CD4-positive, alpha-beta T cell treated with Interleukin-6 for 4 hours (primary cell): ENCODE measurements around the gene CHRD.

Experiments
- DNase-seq: peaks from one replicate; pipeline ENCODE4 v3.0.0-alpha.2; 2020; ENCODE audit warnings: mixed read lengths

The CHRD gene

DNA sequence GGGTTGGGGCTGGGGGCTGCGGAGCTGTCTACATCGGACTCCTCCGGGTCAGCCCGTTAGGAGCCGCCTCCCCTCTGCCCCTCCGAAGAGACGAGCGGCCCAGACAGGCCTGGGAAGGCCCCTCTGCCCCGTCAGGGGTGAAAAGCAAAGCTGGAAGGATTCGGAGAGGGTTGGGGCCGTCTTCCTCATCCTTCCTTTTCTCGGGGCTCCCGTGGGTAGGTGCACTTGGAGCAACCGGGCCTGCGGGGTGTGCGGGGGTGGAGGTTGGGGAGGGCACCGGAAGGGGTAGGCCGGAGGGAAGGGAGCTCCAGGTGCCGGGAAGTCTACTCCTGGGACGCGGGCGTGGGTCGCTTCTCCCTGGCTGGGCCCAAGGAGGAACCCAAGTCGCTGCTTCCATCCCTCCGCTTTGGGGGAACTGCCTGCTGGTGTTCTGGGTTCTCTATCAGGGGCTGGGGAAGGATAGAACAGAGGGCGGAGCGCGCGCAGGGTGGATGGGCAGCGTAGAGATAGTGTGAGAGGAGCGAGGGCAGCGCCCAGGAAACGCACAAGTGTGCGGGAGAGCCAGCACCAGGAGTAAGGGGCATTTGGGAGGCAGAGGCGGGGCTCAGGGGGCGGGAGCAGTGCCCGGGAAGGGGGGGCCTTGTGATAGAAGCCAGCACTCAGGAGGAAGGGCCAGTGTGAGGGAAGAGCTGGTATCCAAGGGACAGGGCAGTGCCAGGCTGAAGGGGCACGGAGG lies 17.8 kb upstream of the CHRD start:
- DNase-seq = peak; percentile 47

DNA sequence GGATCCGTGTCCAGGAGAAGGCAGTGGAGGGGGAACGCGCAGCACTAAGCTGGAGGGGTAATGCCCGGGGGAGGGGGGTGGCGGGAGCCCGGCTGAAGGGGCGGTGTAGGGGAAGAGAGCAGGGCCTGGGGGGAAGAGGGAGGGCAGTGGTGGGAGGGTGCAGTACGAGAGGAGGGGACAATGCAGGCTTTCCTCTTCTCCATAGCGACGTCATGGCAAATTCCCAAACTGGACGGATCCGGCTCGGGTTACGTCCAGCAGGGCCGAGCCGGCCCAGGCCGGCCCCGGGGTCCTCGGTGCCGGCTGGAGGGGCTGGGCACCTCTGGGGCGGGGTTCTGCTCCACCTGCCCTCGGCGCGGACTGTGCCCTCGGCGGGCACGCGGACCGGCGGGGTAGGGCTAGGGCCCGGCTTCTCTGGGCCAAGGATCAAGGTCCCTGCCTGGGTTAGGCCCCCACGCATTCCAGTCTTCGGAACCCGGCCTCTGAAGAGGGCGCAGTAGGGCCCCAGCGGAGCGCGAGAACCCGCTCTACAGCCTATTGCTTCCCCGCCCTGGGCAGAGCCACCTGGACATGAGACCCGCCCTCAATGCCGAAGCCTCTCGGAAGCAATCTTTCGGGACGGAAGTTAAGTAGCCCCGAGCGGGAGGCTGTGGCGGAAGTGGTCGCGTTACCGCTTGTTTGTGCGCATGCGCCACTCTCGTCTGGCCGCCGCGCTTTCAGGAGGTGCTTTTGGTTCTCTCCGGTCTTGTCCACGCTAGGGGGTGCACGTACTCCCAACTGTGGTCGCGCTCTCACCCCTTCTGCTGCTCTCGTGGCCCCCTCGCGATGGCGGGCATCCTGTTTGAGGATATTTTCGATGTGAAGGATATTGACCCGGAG lies 16.9 kb upstream of the CHRD start:
- DNase-seq = peak; percentile 94

- no peak for DNase-seq
Measured at GRCh38 chr3:184366619-184367289, 13.1 kb upstream of the CHRD start.

DNA sequence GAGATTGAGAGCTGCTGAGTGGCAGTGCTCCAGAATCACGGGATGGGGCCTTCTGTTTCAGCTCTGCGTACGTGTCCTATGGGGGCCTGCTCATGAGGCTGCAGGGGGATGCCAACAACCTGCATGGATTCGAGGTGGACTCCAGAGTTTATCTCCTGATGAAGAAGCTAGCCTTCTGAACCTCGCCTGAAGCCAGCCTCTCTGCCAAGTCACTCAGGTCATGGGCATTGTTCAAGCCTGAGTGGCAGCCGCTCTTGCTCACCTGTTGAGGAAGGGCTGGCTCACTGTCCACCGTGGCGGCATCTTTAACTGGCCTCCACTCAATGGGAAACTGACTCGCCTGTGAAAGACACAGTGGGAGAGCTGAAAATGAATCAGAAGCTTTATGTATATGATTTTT lies 11.7 kb upstream of the CHRD start:
- no peak for DNase-seq

GRCh38 chr3:184368586-184369183 lies 11.2 kb upstream of the CHRD start:
- no peak for DNase-seq

DNA sequence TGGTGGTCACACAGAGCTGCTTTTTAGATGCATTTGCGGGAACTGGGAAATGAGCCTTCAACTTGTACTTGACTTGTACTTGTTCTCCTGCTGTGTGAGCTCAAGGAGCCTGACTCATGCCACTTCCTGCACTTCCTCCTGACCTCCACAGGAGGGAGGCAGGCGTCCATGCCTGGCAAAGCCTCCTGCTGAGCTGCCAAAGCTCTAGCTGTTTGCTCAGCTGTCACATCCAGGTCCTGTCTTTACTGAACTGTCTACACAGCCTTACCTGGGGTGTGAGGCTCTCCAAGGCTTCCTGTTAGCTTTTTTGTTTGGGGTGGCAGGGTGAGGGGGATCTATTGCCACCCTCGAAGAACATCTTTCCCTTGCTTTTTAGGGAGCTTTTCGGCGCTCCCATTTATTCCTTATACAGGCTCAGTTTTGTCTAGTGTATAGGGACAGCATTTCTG lies 8.3 kb upstream of the CHRD start:
- DNase-seq = peak; percentile 69

GRCh38 chr3:184372296-184372821 lies 7.5 kb upstream of the CHRD start:
- DNase-seq = no peak

DNA sequence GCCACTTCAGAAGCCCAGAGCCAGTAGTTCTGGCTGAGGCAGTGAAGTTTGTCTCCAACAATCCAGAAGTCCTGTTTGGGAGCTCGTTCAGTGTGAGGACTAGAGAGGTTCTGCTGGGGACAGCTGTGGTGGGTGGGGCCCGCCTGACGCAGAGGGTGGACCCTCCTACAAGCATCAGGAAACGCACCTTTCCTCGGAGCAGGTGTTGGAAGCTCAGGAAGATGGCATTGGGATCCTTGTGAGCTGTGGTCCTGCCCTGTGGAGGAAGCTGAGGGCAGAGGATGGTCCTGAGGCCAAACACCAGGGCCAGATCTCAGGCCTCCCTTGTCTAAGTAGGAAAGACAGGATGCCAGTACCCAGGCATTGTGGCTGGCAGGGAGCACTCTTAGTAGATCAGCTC lies 6.9 kb upstream of the CHRD start:
- no peak for DNase-seq

DNA sequence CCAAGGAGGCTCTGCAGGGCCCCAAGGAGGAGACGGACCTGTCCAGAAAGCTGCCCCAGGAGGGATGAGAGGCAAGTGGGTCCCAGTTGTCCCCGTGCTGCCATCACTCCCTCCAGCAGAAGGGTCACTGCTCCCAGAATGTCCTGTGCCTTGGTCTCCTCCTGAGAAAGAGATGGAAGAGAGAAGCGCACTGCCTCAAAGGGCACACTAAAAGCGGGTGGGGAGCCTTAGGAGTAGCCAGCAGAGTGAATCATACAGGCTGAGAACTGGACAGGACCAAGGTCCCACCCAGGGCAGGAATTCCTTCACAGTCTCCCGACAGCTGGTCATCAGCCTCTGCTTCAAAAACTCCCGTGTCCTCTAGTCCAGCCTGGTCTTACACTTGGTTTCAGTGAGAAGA lies 6.4 kb upstream of the CHRD start:
- no peak for DNase-seq

DNA sequence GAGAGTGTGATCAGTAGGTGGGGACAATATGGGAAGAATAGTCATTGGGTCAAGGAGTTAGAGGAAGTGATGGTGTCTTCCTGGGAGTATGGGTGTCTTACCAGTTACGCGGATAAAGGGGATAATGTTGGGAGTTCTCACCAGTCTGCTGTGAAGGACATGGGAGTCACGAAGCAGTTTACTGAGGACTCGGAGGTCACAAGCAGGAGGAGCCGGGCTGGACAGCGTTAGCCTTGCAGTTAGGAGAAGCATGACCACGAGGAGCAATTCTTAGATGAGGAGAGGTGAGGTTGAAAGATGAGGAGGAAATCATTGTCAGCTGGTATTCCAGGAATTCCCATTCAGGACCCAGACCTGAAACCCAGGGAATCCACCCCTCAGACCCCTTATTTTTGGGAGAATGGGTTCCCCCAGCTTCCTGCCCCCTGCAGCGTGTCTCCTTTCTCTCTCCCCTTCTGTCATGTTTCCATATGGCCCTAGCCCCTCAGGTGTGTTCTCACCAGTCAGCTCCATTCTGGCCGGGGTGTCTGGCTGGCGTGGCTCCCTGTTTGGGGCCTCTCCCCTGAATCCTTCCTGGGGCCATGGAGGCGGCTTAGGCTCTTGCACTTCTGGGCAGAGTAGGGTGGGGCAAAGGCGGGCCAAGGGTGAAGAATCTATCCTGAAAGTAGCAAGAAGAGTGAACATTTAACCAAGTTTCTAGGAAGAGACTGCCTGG lies 4.0 kb upstream of the CHRD start:
- no peak for DNase-seq

- no peak for DNase-seq
Measured at GRCh38 chr3:184377374-184377773, 2.5 kb upstream of the CHRD start.

DNA sequence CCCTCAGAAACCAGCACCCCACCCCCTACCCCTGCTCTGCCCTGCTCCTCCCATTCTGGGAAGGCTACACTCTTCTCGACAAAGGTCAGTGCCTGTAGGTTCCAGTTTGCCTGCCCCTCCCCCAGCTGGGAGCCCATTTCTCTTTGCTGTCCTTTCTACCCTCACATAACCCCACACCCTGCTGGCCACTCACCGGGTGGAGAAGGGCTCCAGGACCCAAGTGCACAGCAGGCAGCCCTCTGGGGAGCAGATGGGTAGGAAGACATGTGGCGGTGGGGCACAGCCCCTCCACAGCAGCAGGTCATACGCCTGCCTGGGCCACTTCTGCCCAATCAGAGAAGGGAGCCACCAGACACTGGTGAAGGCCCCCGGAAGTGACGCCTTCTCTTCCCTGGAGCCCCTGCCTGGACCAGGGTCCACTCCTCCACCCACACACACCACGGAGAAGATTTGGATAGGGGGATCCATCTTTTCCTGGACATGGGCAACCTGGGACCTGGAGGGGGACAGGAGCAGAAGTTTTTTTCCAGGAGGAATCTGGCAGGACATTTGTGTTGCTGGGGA lies 1.9 kb upstream of the CHRD start, which contains the start of gene THPO:
TSS of gene THPO (minus strand) at position 326 of the 564 bp plus-strand sequence. CDS start 1,948 bp downstream, outside the sequence.
- DNase-seq = no peak

DNA sequence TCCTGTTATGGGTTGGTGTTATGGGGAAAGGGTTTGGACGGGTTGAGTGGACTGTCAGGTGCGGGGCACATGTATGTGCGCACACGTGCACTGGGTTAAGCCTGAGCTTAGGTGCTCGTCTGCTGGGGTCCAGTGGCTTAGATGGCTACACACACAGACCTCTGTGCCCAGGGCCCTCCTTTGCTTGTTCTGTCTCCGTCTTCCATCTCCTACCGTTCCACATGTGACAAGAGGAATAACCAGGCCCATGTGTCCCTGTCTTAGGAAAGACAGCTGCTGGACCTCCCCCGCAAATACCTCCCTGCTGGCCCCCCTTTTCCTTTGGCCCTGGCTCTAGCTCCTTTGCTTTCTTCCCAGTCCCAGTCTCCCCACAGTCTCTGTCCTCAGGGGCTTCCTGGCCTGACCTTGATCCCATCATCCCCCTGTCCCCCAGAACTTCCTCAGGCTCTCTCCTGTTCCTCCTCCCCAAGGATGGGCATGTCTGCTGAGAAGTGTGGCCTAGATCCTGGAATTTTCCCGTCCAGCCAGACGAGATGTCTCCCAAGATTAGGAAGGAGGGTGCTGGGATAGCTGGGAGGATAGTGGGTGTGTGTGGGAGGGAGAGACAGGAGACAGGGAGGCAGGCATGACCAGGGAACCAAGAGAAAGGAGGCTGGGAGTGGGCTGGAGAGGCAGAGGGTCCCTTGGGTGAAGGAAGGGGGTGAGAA lies 1.1 kb upstream of the CHRD start:
- DNase-seq = no peak

- DNase-seq = peak; percentile 50
Measured at GRCh38 chr3:184380185-184380626, 352 bp downstream of the CHRD start.

- DNase-seq = peak; percentile 22
Measured at GRCh38 chr3:184380627-184381260, 890 bp downstream of the CHRD start.

- DNase-seq = no peak
Measured at GRCh38 chr3:184381261-184382224, 1.7 kb downstream of the CHRD start.

DNA sequence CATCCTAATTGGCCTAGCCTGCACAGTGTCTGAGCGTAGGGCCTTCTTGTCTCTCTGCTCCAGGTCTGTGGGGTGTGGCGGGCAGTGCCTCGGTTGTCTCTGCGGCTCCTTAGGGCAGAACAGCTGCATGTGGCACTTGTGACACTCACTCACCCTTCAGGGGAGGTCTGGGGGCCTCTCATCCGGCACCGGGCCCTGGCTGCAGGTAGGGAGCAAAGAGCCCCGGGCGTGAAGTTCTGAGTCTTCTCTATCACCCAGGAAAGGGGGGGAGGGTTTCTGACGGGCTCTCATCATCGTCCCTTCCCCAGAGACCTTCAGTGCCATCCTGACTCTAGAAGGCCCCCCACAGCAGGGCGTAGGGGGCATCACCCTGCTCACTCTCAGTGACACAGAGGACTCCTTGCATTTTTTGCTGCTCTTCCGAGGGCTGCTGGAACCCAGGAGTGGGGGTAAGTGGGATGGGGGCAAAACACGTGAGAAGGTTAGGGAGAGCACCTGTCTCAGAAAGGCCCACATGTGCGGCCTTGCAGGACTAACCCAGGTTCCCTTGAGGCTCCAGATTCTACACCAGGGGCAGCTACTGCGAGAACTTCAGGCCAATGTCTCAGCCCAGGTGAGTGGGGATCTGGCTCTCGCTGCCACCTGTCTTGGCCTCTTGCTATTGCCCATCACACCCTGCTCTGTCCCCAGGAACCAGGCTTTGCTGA lies 2.6 kb downstream of the CHRD start:
- DNase-seq = no peak

- no peak for DNase-seq
Measured at GRCh38 chr3:184383033-184383740, 3.3 kb downstream of the CHRD start.
